Type B pancreatic cell (in vitro differentiated cells): ENCODE results near the gene UHRF1. TPM values are rescaled to one million over a fixed set of nuclear protein-coding genes. Genes with fewer than 3 reads are reported as not detected.

Source experiments
- DNase-seq: peaks from one replicate; pipeline ENCODE4 v3.0.0; 2021; ENCODE audit warnings: mixed read lengths; ENCODE audit not compliant: unreplicated experiment; ENCODE audit errors: extremely low spot score
- H3K27ac Mint-ChIP-seq: 2 replicates; pipeline ENCODE4 v1.8.0; 2021; ENCODE audit warnings: mild to moderate bottlenecking, mixed read lengths
- H3K27me3 Mint-ChIP-seq: 2 replicates; pipeline ENCODE4 v1.8.0; 2021; ENCODE audit warnings: mixed read lengths
- H3K36me3 Mint-ChIP-seq: 2 replicates; pipeline ENCODE4 v1.8.0; 2021; ENCODE audit warnings: mixed read lengths
- H3K4me1 Mint-ChIP-seq: one replicate; pipeline ENCODE4 v1.8.0; 2021; ENCODE audit warnings: mixed read lengths; ENCODE audit not compliant: unreplicated experiment
- H3K4me3 Mint-ChIP-seq: 2 replicates; pipeline ENCODE4 v1.8.0; 2021; ENCODE audit warnings: mild to moderate bottlenecking, mixed read lengths
- H3K9me3 Mint-ChIP-seq: 2 replicates; pipeline ENCODE4 v1.8.0; 2021; ENCODE audit warnings: mixed read lengths
- CTCF ChIP-seq: fragments of 200-600 bp; sonication (generic); conservative IDR thresholded peaks from 2 replicates; pipeline ENCODE4 v1.5.0; 2021; ENCODE audit warnings: antibody characterized with exemption, mild to moderate bottlenecking
- total RNA-seq: library from RNA; stranded (reverse); gene quantifications from 2 replicates; pipeline ENCODE4 v1.2.1, GENCODE V29; 2021; ENCODE audit warnings: low replicate concordance

The UHRF1 gene
- total RNA-seq, 1 donor from 2014 or later = 79.1 TPM

- H3K4me3 Mint-ChIP-seq = peak overlapping the region; percentile 91
- H3K27me3 Mint-ChIP-seq = no peaks in the 10 kb centered on the region
- peak overlapping the region; percentile 57 for H3K27ac Mint-ChIP-seq
- peaks cover 23% of the 10 kb centered on the region for H3K4me1 Mint-ChIP-seq
- DNase-seq = no peak
- H3K36me3 Mint-ChIP-seq = peaks cover 7% of the 10 kb centered on the region
- peak; percentile 73 for TF ChIP-seq CTCF
- H3K9me3 Mint-ChIP-seq = no peaks in the 10 kb centered on the region
These were observed 2.7 kb downstream of the UHRF1 start for GRCh38 chr19:4911786-4912672.

GRCh38 chr19:4913996-4914735 is 4.9 kb downstream of the UHRF1 start:
- Mint-ChIP-seq H3K36me3 (peaks cover 7% of the 10 kb centered on the region), H3K4me1 (peaks cover 14% of the 10 kb centered on the region), H3K9me3 (no peaks in the 10 kb centered on the region), H3K27ac (peak overlapping the region; percentile 52), H3K4me3 (no peak overlapping the region), H3K27me3 (no peaks in the 10 kb centered on the region)
- no peak for DNase-seq
- TF ChIP-seq CTCF = no peak

- Mint-ChIP-seq H3K4me1 (peaks cover 14% of the 10 kb centered on the region), H3K9me3 (no peaks in the 10 kb centered on the region), H3K27me3 (no peaks in the 10 kb centered on the region), H3K27ac (peak overlapping the region; percentile 52), H3K4me3 (no peak overlapping the region), H3K36me3 (peaks cover 7% of the 10 kb centered on the region)
- TF ChIP-seq CTCF = no peak
- no peak for DNase-seq
These were observed 5.6 kb downstream of the UHRF1 start for GRCh38 chr19:4914736-4915501.

- Mint-ChIP-seq H3K4me3 (no peak overlapping the region), H3K9me3 (no peaks in the 10 kb centered on the region), H3K27me3 (no peaks in the 10 kb centered on the region), H3K27ac (peak overlapping the region; percentile 76), H3K36me3 (peaks cover 10% of the 10 kb centered on the region), H3K4me1 (peaks cover 12% of the 10 kb centered on the region)
- no peak for TF ChIP-seq CTCF
- DNase-seq = no peak
These were observed 7.2 kb downstream of the UHRF1 start for GRCh38 chr19:4916292-4917082.
